HG03135 (cell line): Measurements from ENCODE around the gene CEP20.

Experiments used
- ATAC-seq: cut with Tn5 transposase; IDR thresholded peaks from one replicate; pipeline ENCODE4 v1.9.1; 2021; ENCODE audit warnings: mild to moderate bottlenecking, moderate library complexity; ENCODE audit not compliant: unreplicated experiment

The CEP20 gene

GRCh38 chr16:15898654-15899053 is 10.3 kb upstream of the CEP20 start:
- ATAC-seq, result no peak

GRCh38 chr16:15897834-15898254 is 9.4 kb upstream of the CEP20 start:
- peak; percentile 60 for ATAC-seq

DNA sequence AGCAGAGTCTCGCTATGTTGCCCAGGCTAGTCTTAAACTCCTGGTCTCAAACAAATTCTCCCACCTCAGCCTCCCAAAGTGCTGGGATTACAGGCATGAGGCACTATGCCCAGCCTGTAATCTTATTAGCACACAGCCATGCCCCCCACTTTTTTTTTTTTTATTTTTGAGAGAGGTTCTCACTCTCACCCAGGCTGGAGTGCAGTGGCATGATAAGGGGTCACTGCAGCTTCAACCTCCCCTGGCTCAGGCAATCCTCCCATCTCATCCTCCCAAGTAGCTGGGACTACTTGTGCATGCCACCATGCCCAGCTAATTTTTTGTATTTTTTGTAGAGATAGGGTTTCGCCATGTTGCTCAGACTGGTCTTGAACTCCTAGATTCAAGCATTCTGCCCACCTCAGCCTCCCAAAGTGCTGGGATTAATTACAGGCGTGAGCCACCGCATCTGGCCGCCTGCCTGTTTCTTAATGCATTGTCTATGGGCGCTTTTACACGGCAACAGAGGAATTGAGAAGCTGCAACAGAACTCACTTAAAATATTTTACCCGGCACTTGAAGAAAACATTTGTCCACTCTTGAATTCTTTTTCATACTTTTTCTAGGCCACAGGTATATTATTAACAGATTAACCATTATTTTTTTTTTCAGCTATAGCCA is 8.8 kb upstream of the CEP20 start:
- ATAC-seq, result no peak

- no peak for ATAC-seq
These were observed 6.4 kb upstream of the CEP20 start for GRCh38 chr16:15894571-15895374.

DNA sequence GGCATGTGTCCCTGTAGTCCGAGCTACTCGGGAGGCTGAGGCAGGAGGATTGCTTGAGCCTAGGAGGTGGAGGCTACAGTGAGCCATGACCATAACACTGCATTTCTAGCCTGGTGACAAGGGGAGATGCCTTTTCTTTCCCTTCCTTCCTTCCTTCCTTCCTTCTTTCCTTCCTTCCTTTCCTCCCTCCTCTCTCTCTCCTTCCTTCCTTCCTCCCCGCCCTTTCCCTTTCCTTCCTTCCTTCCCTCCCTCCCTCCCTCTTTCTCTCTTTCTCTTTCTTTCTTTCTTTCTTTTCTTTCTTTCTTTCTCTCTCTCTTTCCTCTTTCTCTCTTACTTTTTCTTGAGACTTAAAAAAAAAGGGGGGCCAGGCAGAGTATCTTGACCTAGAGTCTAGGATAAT is 3.1 kb upstream of the CEP20 start:
- no peak for ATAC-seq

- no peak for ATAC-seq
These were observed 1.1 kb downstream of the CEP20 start for GRCh38 chr16:15887283-15887682.

DNA sequence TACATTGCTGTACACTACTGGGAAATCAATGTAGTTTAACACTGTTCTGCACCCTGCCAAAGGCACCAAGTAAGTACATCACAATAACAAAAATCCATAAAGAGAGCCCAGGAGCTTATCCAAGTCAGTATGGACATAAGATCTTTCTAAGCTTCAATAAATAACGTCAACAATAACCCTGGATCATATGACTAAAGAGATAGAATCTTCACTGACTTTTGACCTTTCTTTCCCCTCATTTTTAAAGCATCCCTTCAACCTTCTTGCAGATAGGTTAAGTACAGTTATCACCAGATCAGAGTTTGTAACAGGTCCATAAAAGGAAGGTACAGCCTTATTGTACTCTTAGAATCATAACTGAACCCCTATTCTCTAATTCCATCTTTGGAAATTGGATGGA is 2.3 kb downstream of the CEP20 start:
- ATAC-seq, result no peak

GRCh38 chr16:15885560-15886001 is 2.8 kb downstream of the CEP20 start:
- ATAC-seq, result no peak

- ATAC-seq, result no peak
These were observed 5.8 kb downstream of the CEP20 start for GRCh38 chr16:15882563-15882962.

GRCh38 chr16:15881794-15882379 is 6.5 kb downstream of the CEP20 start:
- ATAC-seq, result no peak

DNA sequence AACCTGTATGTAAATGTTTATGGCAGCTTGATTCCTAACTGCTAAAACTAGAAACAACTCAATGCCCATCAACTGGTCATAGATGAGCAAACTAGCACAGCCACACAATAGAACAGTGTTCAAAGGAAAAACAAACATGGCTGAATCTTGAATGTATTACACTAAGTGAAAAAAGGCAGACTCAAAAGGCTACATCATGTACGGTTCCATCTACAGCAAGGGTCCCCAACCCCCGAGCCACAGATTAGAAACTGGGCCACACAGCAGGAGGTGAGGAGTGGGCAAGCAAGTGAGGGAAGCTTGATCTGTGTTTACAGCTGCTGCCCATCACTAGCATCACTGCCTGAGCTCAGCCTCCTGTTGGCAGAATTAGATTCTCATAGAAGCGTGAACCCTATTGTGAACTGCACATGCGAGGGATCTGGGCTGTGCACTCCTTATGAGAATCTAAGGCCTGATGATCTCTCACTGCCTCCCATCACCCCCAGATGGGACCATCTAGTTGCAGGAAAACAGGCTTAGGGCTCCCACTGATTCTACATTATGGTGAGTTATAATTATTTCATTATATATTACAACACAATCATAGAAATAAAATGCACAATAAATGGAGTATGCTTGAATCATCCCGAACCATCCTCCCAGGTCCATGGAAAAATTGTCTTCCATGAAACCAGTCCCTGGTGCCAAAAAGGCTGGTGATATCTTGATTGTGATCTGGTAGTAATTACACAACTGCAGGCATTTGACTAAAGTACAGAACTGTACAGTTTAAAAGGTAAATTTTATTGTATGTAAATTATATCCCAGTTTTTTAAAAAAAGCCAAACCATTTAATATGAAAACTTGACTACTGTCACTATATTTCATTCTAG is 7.7 kb downstream of the CEP20 start:
- no peak for ATAC-seq

DNA sequence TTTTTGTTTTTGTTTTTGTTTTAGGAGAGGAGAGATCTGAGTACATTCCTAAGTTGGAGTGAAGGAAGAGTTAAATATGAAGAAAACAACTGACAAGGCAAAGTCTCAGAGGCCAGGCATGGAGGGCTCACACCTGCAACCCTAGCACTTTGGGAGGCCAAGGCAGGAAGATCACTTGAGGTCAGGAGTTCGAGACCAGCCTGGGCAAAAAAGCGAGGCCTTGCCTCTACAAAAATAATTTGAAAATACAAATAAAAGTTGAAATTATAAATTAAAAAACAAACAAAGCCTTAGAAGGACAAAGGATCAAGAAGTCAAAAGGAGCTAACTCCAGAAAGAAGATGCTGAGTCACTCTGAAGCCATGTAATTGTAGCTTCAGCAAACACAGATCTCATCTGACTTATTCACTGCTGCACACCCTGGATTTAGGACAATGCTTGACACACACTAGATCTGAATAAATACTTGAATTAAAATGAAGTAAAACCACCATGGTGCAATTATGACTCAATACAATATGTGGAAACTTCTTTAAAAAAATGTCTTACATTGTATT is 9.1 kb downstream of the CEP20 start:
- no peak for ATAC-seq

DNA sequence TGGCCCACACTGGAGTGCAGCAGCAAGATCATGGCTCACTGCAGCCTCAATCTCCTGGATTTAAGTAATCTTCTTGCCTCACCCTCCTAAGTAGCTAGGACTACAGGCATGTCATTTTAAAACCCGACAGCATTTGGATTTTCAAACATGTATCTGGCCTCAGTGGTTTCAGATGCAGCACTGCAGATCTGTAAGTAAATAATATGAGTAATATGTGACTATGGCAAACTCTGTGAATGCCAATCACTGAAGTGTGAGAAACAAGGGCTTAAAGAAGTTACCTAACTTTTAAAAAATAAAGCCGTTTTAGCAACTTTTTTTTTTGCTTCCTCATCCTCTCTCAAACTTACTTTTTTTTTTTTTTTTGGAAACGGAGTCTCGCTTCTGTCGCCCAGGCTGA is 11.9 kb downstream of the CEP20 start:
- ATAC-seq, result no peak

DNA sequence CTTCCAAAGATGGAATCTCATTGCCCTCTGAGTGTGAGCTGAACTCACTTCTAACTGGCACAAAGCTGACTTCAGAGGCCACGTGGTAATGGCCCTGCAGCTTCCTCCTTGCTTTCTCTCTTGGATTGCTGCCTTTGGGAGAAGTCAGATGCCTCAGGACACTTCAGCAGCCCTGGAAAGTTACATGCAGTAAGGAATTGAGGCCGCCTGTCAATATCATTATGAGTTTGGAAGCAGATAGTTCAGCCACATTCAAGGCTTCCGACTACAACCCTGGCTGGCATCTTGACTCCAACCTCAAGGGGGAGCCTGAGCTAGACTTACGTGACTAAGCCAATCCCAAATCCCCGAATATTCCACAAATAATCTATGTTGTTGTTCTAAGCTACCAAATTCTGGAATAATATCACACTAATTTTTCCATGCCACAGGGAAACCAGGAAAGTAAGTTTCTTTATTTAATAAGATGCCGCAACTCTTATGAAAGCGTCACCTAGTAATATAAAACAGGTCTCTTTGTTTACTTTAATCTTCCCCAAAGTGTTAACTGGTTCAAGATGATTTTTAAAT is 13.6 kb downstream of the CEP20 start:
- ATAC-seq, result no peak

GRCh38 chr16:15873737-15874136 is 14.7 kb downstream of the CEP20 start:
- ATAC-seq, result no peak

DNA sequence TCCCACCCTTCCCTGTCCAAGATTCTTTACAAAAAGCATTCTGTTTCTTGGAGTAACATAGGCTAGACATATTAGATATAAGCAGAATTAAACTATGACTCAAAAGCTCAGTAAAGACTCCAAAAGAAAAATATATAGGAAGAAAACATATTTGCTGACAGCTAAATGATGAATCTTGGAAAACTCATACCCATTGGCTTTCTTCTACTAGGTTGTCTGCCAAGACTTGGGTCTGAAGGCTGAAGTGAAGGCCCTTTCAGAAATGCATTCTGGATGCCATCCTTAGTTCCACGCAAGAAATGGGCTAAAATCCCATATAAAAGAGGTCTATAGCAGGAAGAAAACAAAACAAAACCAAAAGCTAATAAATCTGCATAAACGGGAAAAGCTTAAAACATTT is 15.1 kb downstream of the CEP20 start:
- ATAC-seq, result no peak

GRCh38 chr16:15870011-15870410 is 18.4 kb downstream of the CEP20 start:
- ATAC-seq, result no peak

- no peak for ATAC-seq
These were observed 22.0 kb downstream of the CEP20 start for GRCh38 chr16:15866451-15866850.

GRCh38 chr16:15865742-15866141 is 22.7 kb downstream of the CEP20 start:
- ATAC-seq, result no peak

DNA sequence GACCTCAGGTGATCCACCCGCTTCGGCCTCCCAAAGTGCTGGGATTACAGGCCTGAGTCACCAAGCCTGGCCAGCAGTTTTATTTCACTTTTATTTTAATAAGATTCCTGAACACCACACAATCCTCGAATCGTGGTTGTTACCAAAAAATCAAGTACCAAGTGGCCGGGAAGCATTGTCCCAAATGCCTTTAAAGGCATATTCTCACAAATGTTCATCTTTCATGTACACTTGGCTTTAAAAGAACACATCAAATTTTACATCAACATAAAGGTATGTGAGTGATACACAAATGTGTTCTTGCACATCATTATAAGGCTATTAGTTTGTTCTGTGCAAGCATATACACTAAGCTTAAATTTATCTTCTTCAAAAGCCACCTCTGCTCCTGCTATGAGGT is 23.5 kb downstream of the CEP20 start:
- no peak for ATAC-seq
